Gastrocnemius medialis (tissue), 4 donors: ENCODE data around the gene ZNF598. TPM values are rescaled to one million over a fixed set of nuclear protein-coding genes. Genes with fewer than 3 reads are reported as not detected.

ENCODE experiments used
- ATAC-seq, 2 donors: fragments of 150-250 bp; one replicate each; pipeline ENCODE4 v1.9.1; 2016
- DNase-seq, 2 donors: peaks; one replicate each; pipeline ENCODE4 v3.0.0-alpha.2; 2019
- H3K27ac ChIP-seq, 4 donors: fragments of 200-600 bp; sonication (generic); 1 replicate in 1 of 4; 2 replicates in 3 of 4; pipeline ENCODE4 v1.5.1; 2016 to 2018; ENCODE audit warnings: mild to moderate bottlenecking in 2 of 4, moderate library complexity in 1 of 4
- H3K27me3 ChIP-seq, 3 donors: fragments of 200-600 bp; sonication (generic) in 2 of 3; 1 replicate in 1 of 3; 2 replicates in 2 of 3; pipeline versions ENCODE4 v1.5.1 to v1.6.0; 2016 to 2019; ENCODE audit warnings: mild to moderate bottlenecking in 1 of 3, moderate library complexity in 1 of 3
- H3K36me3 ChIP-seq, 2 donors: fragments of 200-600 bp; sonication (generic) in 1 of 2; one replicate each; pipeline ENCODE4 v1.5.1; 2017 to 2018
- H3K4me1 ChIP-seq, 2 donors: fragments of 200-600 bp; sonication (generic) in 1 of 2; one replicate each; pipeline ENCODE4 v1.5.1; 2016 to 2017; ENCODE audit warnings: mild to moderate bottlenecking in 2 of 2
- H3K4me3 ChIP-seq, 4 donors: fragments of 200-600 bp; sonication (generic) in 3 of 4; 1 replicate in 1 of 4; 2 replicates in 3 of 4; pipeline ENCODE4 v1.5.1; 2016 to 2019; ENCODE audit warnings: mild to moderate bottlenecking in 2 of 4
- H3K9me3 ChIP-seq, 3 donors: fragments of 200-600 bp; sonication (generic) in 2 of 3; 1 replicate in 1 of 3; 2 replicates in 2 of 3; pipeline ENCODE4 v1.5.1; 2016 to 2019
- CTCF ChIP-seq, 5 experiments: fragments of 450-650 bp in 3 of 5; fragments of 200-600 bp in 2 of 5; sonication (generic) in 2 of 5; IDR thresholded peaks in 4 of 5; conservative IDR thresholded peaks in 1 of 5; 1 replicate in 4 of 5; 2 replicates in 1 of 5; pipeline ENCODE4 v1.5.1; 2016 to 2019; ENCODE audit warnings: antibody characterized with exemption in 5 of 5, mild to moderate bottlenecking in 3 of 5, moderate library complexity in 3 of 5
- POLR2A ChIP-seq, 2 donors: fragments of 450-650 bp; IDR thresholded peaks; one replicate each; pipeline ENCODE4 v1.6.1; 2017; ENCODE audit warnings: antibody characterized with exemption in 2 of 2, mild to moderate bottlenecking in 2 of 2, moderate library complexity in 2 of 2
- in situ Hi-C, 4 donors: fragments of 200-750 bp; cut with MboI; loops; one replicate each; pipeline versions ENCODE4 v1.15.0 to v1.8.0; 2017; ENCODE audit warnings: low sequenced_read_pairs in 4 of 4
- intact Hi-C: fragments of 100-400 bp; cut with DNase I; formaldehyde crosslinking; loops from one replicate; pipeline ENCODE4 v1.15.1; 2023; ENCODE audit warnings: low total_unique reads
- total RNA-seq, 4 donors: library from RNA; depleted of rRNA; stranded (reverse); fragments of >200 nt; gene quantifications; one replicate each; pipeline versions ENCODE4 v1.1.0 to v1.2.3, GENCODE V29; 2016

ZNF598 gene
- total RNA-seq, 4 donors from 2014 or later = 57.0 to 92.2 (median 75.4) TPM

- Histone ChIP-seq H3K27ac (peak overlapping the region in 3 of 4 donors; percentile 1 to 88 (median 81)), H3K4me3 (peak overlapping the region in 1 of 4 donors; percentile 87), H3K27me3 (no peaks in the 10 kb centered on the region), H3K9me3 (no peaks in the 10 kb centered on the region), H3K4me1 (peaks cover 20 to 37% of the 10 kb centered on the region in 2 donors), H3K36me3 (peaks cover 0 to 12% of the 10 kb centered on the region in 2 donors)
- ATAC-seq (no peak), DNase-seq (no peak)
- intact Hi-C loops = loop anchor here (5.0 kb wide), 1 partner anchor 976 kb away; the partner anchor contains the start of genes HCFC1R1, THOC6 and TNFRSF12A
- in situ Hi-C loops = no loop called here
- no peak for TF ChIP-seq POLR2A (IDR thresholded peaks at IDR 0.05)
- no peak for TF ChIP-seq CTCF (IDR thresholded peaks at IDR 0.05 in 4 of 5, conservative IDR thresholded peaks at IDR 0.05 in 1 of 5)
Observed at GRCh38 chr16:2045965-2046892, 36.6 kb upstream of the ZNF598 start.

- Histone ChIP-seq H3K27me3 (no peaks in the 10 kb centered on the region), H3K9me3 (no peaks in the 10 kb centered on the region), H3K4me3 (peak overlapping the region in 1 of 4 donors; percentile 4), H3K36me3 (no peaks in the 10 kb centered on the region), H3K27ac (peak overlapping the region in 3 of 4 donors; percentile 39 to 42 (median 39)), H3K4me1 (peaks cover 36 to 53% of the 10 kb centered on the region in 2 donors)
- ATAC-seq (no peak), DNase-seq (no peak)
- intact Hi-C loops (no loop called here), in situ Hi-C loops (no loop called here)
- TF ChIP-seq CTCF (IDR thresholded peaks at IDR 0.05 in 4 of 5, conservative IDR thresholded peaks at IDR 0.05 in 1 of 5) (no peak), POLR2A (IDR thresholded peaks at IDR 0.05) (no peak)
Observed at GRCh38 chr16:2044541-2044940, 34.9 kb upstream of the ZNF598 start.

GRCh38 chr16:2043667-2044451 lies 34.2 kb upstream of the ZNF598 start:
- Histone ChIP-seq H3K4me1 (peaks cover 39 to 51% of the 10 kb centered on the region in 2 donors), H3K27me3 (no peaks in the 10 kb centered on the region), H3K9me3 (no peaks in the 10 kb centered on the region), H3K4me3 (peak overlapping the region in 1 of 4 donors; percentile 4), H3K36me3 (no peaks in the 10 kb centered on the region), H3K27ac (peak overlapping the region in 3 of 4 donors; percentile 39 to 42 (median 39))
- no peak for DNase-seq
- ATAC-seq = no peak
- intact Hi-C loops = no loop called here
- TF ChIP-seq POLR2A (IDR thresholded peaks at IDR 0.05) = no peak
- no peak for TF ChIP-seq CTCF (IDR thresholded peaks at IDR 0.05 in 4 of 5, conservative IDR thresholded peaks at IDR 0.05 in 1 of 5)
- in situ Hi-C loops = no loop called here

GRCh38 chr16:2042986-2043666 lies 33.5 kb upstream of the ZNF598 start:
- peak overlapping the region in 2 of 4 donors; percentile 16 to 42 for H3K27ac ChIP-seq
- in situ Hi-C loops (no loop called here), intact Hi-C loops (no loop called here)
- no peak for TF ChIP-seq POLR2A (IDR thresholded peaks at IDR 0.05)
- TF ChIP-seq CTCF (IDR thresholded peaks at IDR 0.05 in 4 of 5, conservative IDR thresholded peaks at IDR 0.05 in 1 of 5) = no peak
- no peaks in the 10 kb centered on the region for H3K27me3 ChIP-seq
- no peaks in the 10 kb centered on the region for H3K36me3 ChIP-seq
- ATAC-seq = no peak
- no peak for DNase-seq
- no peak overlapping the region for H3K4me3 ChIP-seq
- H3K9me3 ChIP-seq = no peaks in the 10 kb centered on the region
- peaks cover 38 to 45% of the 10 kb centered on the region in 2 donors for H3K4me1 ChIP-seq
